Glutamatergic neuron (in vitro differentiated cells): ENCODE results near the gene GIPC3. TPM values are rescaled to one million over a fixed set of nuclear protein-coding genes. Genes with fewer than 3 reads are reported as not detected.

Experiments used
- DNase-seq: peaks from one replicate; pipeline ENCODE4 v3.0.0; 2022
- H3K27ac Mint-ChIP-seq: one replicate; pipeline ENCODE4 v1.8.0; 2020; ENCODE audit warnings: mild to moderate bottlenecking, mixed read lengths, inconsistent platforms; ENCODE audit not compliant: unreplicated experiment
- H3K27me3 Mint-ChIP-seq: one replicate; pipeline ENCODE4 v1.8.0; 2020; ENCODE audit warnings: mild to moderate bottlenecking, moderate library complexity, mixed read lengths, inconsistent platforms; ENCODE audit not compliant: unreplicated experiment
- H3K36me3 Mint-ChIP-seq: one replicate; pipeline ENCODE4 v1.8.0; 2020; ENCODE audit warnings: mild to moderate bottlenecking, mixed read lengths, inconsistent platforms; ENCODE audit not compliant: unreplicated experiment
- H3K4me1 Mint-ChIP-seq: one replicate; pipeline ENCODE4 v1.8.0; 2020; ENCODE audit warnings: mild to moderate bottlenecking, low read depth, mixed read lengths, inconsistent platforms; ENCODE audit not compliant: unreplicated experiment
- H3K4me3 Mint-ChIP-seq: one replicate; pipeline ENCODE4 v1.8.0; 2020; ENCODE audit warnings: mild to moderate bottlenecking, mixed read lengths, inconsistent platforms; ENCODE audit not compliant: unreplicated experiment
- H3K9me3 Mint-ChIP-seq: one replicate; pipeline ENCODE4 v1.8.0; 2020; ENCODE audit warnings: mild to moderate bottlenecking, moderate library complexity, mixed read lengths, inconsistent platforms; ENCODE audit not compliant: unreplicated experiment
- CTCF ChIP-seq: fragments of 200-600 bp; sonication (generic); IDR thresholded peaks from one replicate; pipeline ENCODE4 v1.5.0; 2021; ENCODE audit not compliant: partially characterized antibody, unreplicated experiment
- total RNA-seq: library from RNA; stranded (reverse); fragmentation: NEBNext Ultra II Directional; extraction: Animal tissue kit (Norgen Biotek cat#: 25700); gene quantifications from one replicate; pipeline ENCODE4 v1.2.1, GENCODE V29; 2021; ENCODE audit not compliant: unreplicated experiment

The GIPC3 gene
- total RNA-seq, 1 donor from 2014 or later, result 0.20 TPM

GRCh38 chr19:3537101-3537437 lies 48.2 kb upstream of the GIPC3 start:
- peak overlapping the region; percentile 80 for H3K27ac Mint-ChIP-seq
- peaks cover 13% of the 10 kb centered on the region for H3K4me1 Mint-ChIP-seq
- no peak for DNase-seq
- peaks cover 16% of the 10 kb centered on the region for H3K9me3 Mint-ChIP-seq
- H3K36me3 Mint-ChIP-seq, result peaks cover 4% of the 10 kb centered on the region
- no peak overlapping the region for H3K4me3 Mint-ChIP-seq
- TF ChIP-seq CTCF, result no peak
- H3K27me3 Mint-ChIP-seq, result peaks cover 10% of the 10 kb centered on the region

GRCh38 chr19:3537438-3538240 lies 47.6 kb upstream of the GIPC3 start:
- peak overlapping the region; percentile 80 for H3K27ac Mint-ChIP-seq
- H3K36me3 Mint-ChIP-seq, result peaks cover 4% of the 10 kb centered on the region
- DNase-seq, result no peak
- peaks cover 13% of the 10 kb centered on the region for H3K4me1 Mint-ChIP-seq
- no peak overlapping the region for H3K4me3 Mint-ChIP-seq
- peaks cover 10% of the 10 kb centered on the region for H3K27me3 Mint-ChIP-seq
- no peak for TF ChIP-seq CTCF
- peaks cover 16% of the 10 kb centered on the region for H3K9me3 Mint-ChIP-seq

DNA sequence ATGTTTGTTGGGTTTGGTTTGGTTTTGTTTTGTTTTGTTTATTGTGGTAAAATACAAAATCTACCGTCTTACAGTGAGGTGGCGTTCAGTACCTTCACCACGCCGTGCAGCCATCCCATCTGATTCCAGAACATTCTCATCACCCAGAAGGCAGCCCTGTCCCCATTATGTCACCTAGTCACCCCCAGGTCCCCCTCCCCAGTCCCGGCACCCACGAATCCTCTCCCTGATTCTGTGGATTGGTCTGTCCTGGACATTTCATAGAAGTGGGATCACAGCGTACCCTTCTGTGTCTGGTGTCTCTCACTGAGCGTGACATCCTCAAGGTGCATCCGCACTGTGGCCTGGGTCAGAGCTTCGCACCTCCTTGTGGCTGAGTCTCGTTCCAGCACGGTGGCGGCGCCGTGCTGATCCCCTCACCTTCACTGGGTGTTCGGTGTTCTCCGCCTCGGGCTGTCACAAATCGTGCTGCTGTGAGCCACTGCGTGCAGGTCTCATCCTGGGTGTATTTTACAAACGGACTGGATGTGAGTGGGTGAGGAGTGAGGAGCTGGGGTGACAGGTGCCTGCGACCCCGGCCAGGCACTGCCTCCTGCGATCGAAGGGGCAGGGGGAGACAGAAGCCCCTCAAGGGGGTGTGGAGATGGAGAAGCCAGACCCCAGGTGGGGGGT lies 46.9 kb upstream of the GIPC3 start:
- no peak overlapping the region for H3K4me3 Mint-ChIP-seq
- no peak for TF ChIP-seq CTCF
- H3K36me3 Mint-ChIP-seq, result peaks cover 4% of the 10 kb centered on the region
- peak overlapping the region; percentile 80 for H3K27ac Mint-ChIP-seq
- H3K9me3 Mint-ChIP-seq, result peaks cover 16% of the 10 kb centered on the region
- DNase-seq, result no peak
- H3K4me1 Mint-ChIP-seq, result peaks cover 13% of the 10 kb centered on the region
- H3K27me3 Mint-ChIP-seq, result peaks cover 10% of the 10 kb centered on the region

- no peak for TF ChIP-seq CTCF
- Mint-ChIP-seq H3K4me3 (no peak within 1 kb of the TSS), H3K27me3 (peaks cover 10% of the 10 kb centered on the region), H3K9me3 (peaks cover 16% of the 10 kb centered on the region), H3K27ac (peak within 1 kb of the TSS; percentile 80), H3K4me1 (peaks cover 13% of the 10 kb centered on the region), H3K36me3 (peaks cover 4% of the 10 kb centered on the region)
- DNase-seq, result peak; percentile 50
These were observed 46.1 kb upstream of the GIPC3 start, which contains the start of gene TEKTIP1 for GRCh38 chr19:3538965-3539755. Gene TEKTIP1 (plus strand): TSS chr19:3539174. CDS start chr19:3539178, 4 bp downstream.
